ENCODE data around the gene GHRHR. TPM values are rescaled to one million over a fixed set of nuclear protein-coding genes. Genes with fewer than 3 reads are reported as not detected.

The GHRHR gene
- polyA plus RNA-seq, 3 donors: not detected

- H3K4me3 Mint-ChIP-seq: no peak overlapping the region
- H2AFZ ChIP-seq (ENCODE audit: insufficient read depth, low read depth, low read length, poor library complexity, severe bottlenecking): no peak overlapping the region
- peaks cover 0 to 19% (median 12%) of the 10 kb centered on the region in 7 donors for H3K9me3 Mint-ChIP-seq
- DNase-seq: no peak
- no peak overlapping the region for H3K27ac ChIP-seq (ENCODE audit: low read depth in 1 of 2, low read length in 2 of 2)
- WGBS (ENCODE audit: insufficient coverage): no CpG with 5 or more reads among the region's 1 CpG
- intact Hi-C loops (cut with micrococcal nuclease): no loop called here
- no peaks in the 10 kb centered on the region for H4K20me1 ChIP-seq (ENCODE audit: insufficient read depth, low read length)
- H3K27ac Mint-ChIP-seq: no peak overlapping the region
- no peaks in the 10 kb centered on the region for H3K27me3 ChIP-seq (ENCODE audit: control insufficient read depth in 2 of 2, insufficient read depth in 2 of 2, low read length in 2 of 2)
- H3K79me2 ChIP-seq (ENCODE audit: insufficient read depth, low read length): no peaks in the 10 kb centered on the region
- peaks cover 0 to 9% of the 10 kb centered on the region in 2 donors for H3K9me3 ChIP-seq (replicated peaks in 1 of 2; ENCODE audit: control insufficient read depth in 1 of 2, insufficient read depth in 1 of 2, low read length in 2 of 2)
- H3K36me3 Mint-ChIP-seq: no peaks in the 10 kb centered on the region
- no peaks in the 10 kb centered on the region for H3K4me1 Mint-ChIP-seq
- H3K9ac ChIP-seq (ENCODE audit: insufficient read depth, low read length, poor library complexity, severe bottlenecking): no peak overlapping the region
- H3K27me3 Mint-ChIP-seq (ENCODE audit: low read depth in 3 of 3): peaks cover 0 to 6% (median 2%) of the 10 kb centered on the region in 3 donors
- no peak overlapping the region for H3K4me3 ChIP-seq (replicated peaks in 1 of 3; ENCODE audit: low read depth in 2 of 3, low read length in 3 of 3)
- no peak for TF ChIP-seq CTCF (IDR thresholded peaks at IDR 0.05)
- H3K4me1 ChIP-seq (ENCODE audit: control insufficient read depth in 1 of 2, insufficient read depth in 2 of 2, low read length in 2 of 2): no peaks in the 10 kb centered on the region
- H3K4me2 ChIP-seq (replicated peaks; ENCODE audit: extremely low read depth, low read length, poor library complexity, severe bottlenecking): no peak overlapping the region
- no peaks in the 10 kb centered on the region for H3K36me3 ChIP-seq (replicated peaks in 1 of 2; ENCODE audit: control insufficient read depth in 1 of 2, insufficient read depth in 2 of 2, low read length in 2 of 2)
These were observed 7.0 kb upstream of the GHRHR start for GRCh38 chr7:30956704-30957103.

- Mint-ChIP-seq H3K4me1 (no peaks in the 10 kb centered on the region), H3K27me3 (ENCODE audit: low read depth in 3 of 3) (peaks cover 4 to 10% (median 4%) of the 10 kb centered on the region in 3 donors), H3K27ac (no peak overlapping the region), H3K9me3 (no peaks in the 10 kb centered on the region), H3K4me3 (no peak overlapping the region), H3K36me3 (no peaks in the 10 kb centered on the region)
- Histone ChIP-seq H4K20me1 (ENCODE audit: insufficient read depth, low read length) (no peaks in the 10 kb centered on the region), H3K36me3 (replicated peaks in 1 of 2; ENCODE audit: control insufficient read depth in 1 of 2, insufficient read depth in 2 of 2, low read length in 2 of 2) (no peaks in the 10 kb centered on the region), H3K79me2 (ENCODE audit: insufficient read depth, low read length) (no peaks in the 10 kb centered on the region), H3K27me3 (ENCODE audit: control insufficient read depth in 2 of 2, insufficient read depth in 2 of 2, low read length in 2 of 2) (no peaks in the 10 kb centered on the region), H3K4me2 (replicated peaks; ENCODE audit: extremely low read depth, low read length, poor library complexity, severe bottlenecking) (no peak overlapping the region), H3K27ac (ENCODE audit: low read depth in 1 of 2, low read length in 2 of 2) (no peak overlapping the region), H2AFZ (ENCODE audit: insufficient read depth, low read depth, low read length, poor library complexity, severe bottlenecking) (no peak overlapping the region), H3K9ac (ENCODE audit: insufficient read depth, low read length, poor library complexity, severe bottlenecking) (no peak overlapping the region), H3K9me3 (replicated peaks in 1 of 2; ENCODE audit: control insufficient read depth in 1 of 2, insufficient read depth in 1 of 2, low read length in 2 of 2) (no peaks in the 10 kb centered on the region), H3K4me1 (ENCODE audit: control insufficient read depth in 1 of 2, insufficient read depth in 2 of 2, low read length in 2 of 2) (no peaks in the 10 kb centered on the region), H3K4me3 (replicated peaks in 1 of 3; ENCODE audit: low read depth in 2 of 3, low read length in 3 of 3) (no peak overlapping the region)
- intact Hi-C loops (cut with micrococcal nuclease): no loop called here
- whole genome bisulfite sequencing (ENCODE audit: insufficient coverage): 83% methylated on average over 1 of the region's 4 CpGs
- TF ChIP-seq CTCF (IDR thresholded peaks at IDR 0.05): no peak
- no peak for DNase-seq
These were observed 1.6 kb downstream of the GHRHR start for GRCh38 chr7:30965372-30965771.

Data from CD14-positive monocyte (primary cell).